GM19324 (cell line): ENCODE results near the gene PFN4.

ENCODE experiments used
- ATAC-seq: cut with Tn5 transposase; IDR thresholded peaks from one replicate; pipeline ENCODE4 v1.9.1; 2021; ENCODE audit warnings: mild to moderate bottlenecking, moderate library complexity; ENCODE audit not compliant: unreplicated experiment, low FRiP score

Gene PFN4

DNA sequence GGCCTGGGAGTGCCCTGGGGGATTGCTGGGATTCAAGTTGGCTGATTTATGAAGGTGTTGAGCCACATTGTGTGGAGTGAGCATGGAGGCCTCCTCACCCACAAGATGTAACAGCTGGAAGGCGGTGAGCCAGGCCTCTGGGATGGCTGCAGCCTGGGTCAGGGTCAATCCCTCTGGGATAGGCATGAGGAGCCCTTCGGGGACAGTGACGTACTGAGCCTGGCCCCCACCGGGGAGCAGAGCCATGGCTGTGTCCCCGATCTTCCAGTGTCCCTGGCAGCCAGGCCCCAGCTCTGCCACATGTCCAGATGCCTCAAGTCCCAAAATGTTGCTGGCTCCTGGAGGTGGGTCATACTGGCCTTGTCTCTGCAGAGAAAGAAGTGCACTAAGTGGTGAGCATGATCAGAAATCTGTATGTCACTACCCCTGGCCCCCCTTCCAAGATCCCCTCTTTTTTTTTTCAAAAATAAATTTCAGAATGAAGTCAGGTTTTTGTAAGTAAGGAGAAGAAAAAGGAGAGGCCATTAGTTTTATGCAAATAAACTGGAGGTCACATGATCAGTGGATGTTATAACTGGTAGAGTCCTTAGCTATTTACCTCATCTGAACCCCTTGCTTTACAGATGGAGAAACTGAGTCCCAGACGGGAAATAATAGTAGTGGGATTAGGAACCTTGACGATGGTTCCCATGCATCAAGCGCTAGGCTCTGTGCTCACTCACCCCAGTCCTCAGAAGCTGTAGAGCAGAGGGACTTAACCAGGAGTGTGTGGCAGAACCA, 40.2 kb downstream of the PFN4 start:
- ATAC-seq = no peak

DNA sequence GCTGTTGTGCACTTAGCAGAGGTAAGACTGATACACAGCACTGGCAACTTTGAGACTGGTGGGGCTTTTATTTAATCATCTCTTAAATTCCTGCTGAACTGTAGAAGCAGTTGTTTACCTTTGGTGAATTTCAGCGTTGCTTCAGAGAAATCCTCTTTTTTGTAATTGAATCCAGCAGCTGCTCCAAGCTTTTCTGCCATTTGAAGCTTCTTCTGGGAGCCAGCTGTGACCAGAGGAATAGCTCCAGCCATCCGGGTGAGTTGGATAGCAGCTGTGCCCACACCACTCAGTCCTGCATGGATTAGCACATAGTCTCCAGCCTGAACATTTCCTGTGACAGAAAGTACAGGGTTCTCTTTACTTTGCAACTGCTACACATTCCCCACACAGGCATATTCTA, 42.4 kb downstream of the PFN4 start:
- ATAC-seq = no peak

DNA sequence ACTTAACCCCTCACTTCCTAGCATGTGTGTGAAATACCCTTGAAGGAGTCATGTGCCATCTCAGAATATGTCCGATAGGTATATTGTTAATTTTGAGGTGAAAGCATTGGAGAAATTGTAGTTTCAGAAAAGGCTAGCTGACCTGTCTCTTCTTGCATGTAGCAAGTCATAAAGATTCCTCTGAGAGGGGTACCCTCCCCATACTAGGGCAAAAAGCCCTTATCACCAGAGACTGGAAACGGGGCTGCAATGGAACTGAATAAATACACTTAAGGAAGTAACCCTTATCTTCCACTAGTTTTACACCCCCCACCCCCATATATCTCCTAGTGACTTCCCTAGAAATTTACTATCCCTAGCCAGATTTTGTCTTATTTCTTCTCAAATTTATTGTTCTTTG, 45.3 kb downstream of the PFN4 start:
- ATAC-seq = no peak

DNA sequence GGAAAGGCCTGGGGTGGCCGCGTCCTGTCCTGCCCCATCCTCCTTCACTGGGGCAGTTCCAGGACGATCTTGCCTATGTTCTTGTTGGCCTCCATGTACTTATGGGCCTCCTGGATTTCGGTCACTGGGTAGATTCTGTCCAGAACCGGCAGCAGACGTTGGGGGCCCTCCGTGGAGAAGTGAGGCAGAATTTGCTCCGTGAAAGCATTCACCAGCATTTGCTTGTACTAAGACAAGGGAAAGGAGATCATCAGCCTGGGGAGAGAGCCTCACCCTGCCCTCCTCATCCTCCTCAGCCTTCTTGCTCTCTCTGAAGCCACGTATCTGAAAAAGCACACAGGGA, 45.6 kb downstream of the PFN4 start:
- ATAC-seq = no peak

DNA sequence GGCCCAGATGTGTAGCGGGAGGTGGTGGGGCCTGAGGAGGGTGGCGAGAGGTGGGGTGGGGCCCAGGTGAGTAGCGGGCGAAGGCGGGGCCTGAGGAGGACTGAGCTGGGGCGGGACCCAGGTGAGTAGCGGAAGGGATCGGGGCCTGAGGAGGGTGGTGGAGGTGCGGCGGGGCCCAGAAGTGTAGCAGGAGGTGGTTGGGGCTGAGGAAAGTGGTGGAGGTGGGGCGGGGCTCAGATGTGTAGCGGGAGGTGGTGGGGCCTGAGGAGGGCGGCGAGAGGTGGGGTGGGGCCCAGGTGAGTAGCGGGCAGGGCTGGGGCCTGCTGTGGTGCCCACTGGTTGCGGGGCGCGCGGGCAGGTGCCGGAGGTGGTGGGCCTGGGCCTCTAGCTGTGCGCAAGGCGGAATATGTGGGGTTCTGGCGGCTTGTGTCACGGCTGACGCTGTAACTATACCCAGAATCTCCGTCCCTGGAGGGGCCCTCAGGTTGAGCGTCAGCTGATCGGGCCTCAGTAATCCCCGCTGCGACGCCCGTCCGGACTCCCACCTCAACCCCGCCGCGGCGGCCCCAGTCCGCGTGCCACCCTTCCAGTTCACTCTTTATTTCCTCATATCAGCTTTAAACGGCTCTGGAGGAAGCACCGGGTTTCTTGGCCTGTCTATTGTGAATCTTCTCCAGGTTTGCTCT, 46.1 kb downstream of the PFN4 start:
- ATAC-seq = no peak

DNA sequence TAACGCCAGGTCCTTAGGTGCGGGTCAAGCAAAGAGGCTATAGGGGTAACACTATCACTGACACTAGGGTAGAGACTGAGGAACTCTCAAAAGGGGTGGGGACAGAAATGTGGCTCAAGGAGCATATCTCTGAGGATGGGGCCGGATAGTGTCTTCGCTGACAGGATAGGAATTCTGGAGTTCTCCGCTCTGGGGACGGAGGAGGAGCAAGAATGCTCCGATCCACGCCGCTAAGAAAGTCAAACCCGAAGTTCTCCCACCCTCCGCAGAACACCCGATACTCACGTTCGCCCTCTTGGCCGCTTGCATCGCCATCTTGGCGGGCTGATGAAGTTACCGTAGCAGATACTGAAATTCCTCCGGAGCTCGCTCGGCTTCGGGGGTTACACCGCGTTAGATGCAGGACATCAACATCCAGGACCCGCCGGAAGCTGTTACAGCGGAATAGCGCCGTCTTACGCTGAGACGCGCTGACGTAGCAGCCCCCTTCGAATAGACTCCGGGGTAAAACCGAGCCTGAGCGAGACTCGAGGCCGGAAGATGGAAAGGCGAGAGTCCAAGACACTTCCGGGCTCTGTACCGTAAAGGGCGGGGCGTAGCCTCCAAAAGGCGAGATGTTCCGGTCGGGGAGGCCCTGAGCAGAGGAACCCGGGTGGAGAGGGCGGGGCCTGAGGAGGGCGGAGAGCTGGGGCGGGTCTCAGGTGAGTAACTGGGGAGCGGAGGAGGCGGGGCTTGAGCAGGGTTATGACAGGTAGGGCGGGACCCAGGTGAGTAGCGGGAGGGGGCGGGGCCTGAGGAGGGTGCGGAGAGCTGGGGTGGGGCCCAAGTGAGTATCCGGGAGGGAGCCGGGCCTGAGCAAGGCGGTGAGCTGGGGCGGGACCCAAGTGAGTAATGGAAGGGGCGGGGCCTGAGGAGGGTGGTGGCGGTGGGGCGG, 47.0 kb downstream of the PFN4 start, which contains the start of gene SF3B6:
Gene SF3B6, minus strand, starts transcription at position 412 of the 934 bp plus-strand sequence. Its CDS starts 97 bp downstream, at position 315.
- peak; percentile 97 for ATAC-seq

DNA sequence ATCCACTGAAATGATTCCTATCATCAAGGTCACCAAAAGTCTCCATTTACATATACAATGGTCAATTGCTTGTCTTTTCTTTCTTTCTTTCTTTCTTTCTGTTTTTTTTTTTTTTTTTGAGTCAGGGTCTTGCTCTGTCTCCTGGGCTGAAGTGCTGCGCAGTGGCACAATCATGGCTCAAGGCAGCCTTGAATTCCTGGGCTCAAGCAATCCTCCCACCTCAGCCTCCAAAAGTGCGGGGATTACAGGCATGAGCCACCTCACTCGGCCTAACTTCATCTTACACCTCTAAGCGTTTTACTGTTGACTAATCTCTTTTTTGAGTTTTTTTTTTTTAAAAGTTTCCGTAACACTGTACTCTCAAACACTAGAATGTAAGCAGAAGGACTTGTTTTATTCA, 47.9 kb downstream of the PFN4 start:
- ATAC-seq = no peak

DNA sequence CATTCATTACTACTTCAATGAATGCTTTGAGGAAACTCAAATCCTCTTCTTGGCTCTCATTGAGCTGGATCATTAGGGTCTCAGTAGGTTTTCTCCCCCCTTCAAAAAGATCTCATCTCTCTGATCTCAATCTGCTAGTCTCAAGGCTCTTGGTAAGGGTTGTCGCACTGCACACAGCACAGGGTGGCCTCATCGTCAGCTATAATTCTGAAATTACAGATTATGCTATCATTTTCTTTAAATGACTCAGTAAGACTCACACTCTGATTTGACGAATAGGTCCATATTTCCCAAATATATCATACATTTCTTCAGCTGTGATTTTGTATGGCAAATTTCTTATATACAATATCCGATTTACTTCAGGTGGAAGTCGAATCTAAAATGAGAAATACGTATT, 49.3 kb downstream of the PFN4 start:
- no peak for ATAC-seq

DNA sequence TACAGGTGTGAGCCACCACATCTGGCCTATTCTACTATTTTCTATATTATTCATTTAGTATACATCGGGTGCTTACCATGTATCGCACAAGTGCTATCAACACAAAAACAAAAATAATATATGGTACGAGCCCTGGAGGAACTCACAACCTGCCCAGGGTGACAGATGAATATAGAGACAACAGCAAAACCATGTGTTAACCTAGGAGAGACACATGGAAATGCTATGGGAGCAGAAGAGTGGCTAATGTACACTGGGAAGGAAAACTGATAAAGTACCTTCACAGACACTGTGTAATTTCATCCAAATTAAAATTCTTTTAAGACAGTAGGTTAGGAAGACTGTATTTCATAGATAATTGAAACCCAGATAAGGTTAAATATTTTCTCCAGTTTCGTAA, 50.9 kb downstream of the PFN4 start:
- no peak for ATAC-seq

DNA sequence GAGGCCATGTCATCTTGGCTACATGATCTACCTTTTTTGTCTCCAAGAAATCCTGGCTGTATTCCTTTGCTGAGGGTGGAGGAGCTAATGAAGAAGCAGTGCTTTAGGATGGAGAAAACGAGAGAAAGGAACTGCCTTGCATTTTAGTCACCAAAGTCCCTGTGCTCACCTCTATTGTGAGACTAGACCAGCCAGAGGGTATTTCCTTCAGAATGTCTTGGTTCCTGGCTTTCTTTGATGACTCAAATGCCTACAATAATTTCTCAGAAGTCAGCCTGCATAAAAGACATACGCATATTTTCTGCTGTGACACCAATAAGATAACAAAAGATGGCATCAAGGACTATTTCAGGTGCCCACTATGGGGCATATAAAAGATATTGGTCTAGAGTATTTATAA, 57.8 kb downstream of the PFN4 start:
- ATAC-seq = no peak
